SK-N-MC (cell line): ENCODE measurements around the gene LRRN2.

Experiments
- EZH2 ChIP-seq: fragments of 200-600 bp; sonication (generic); IDR thresholded peaks from one replicate; pipeline ENCODE4 v1.6.1; 2017; ENCODE audit warnings: antibody characterized with exemption
- POLR2AphosphoS5 ChIP-seq: IDR thresholded peaks from 2 replicates; pipeline ENCODE4 v1.6.1; 2012; ENCODE audit warnings: mild to moderate bottlenecking, low read depth, low read length, borderline replicate concordance

GRCh38 chr1:204705493-204705811, 19.9 kb upstream of the LRRN2 start:
- TF ChIP-seq POLR2AphosphoS5 (no peak), EZH2 (no peak)
